GM23248 (cell line): ENCODE results near the gene TCEAL9.

Source experiments
- EZH2 ChIP-seq: fragments of 200-600 bp; sonication (generic); IDR thresholded peaks from 2 replicates; pipeline ENCODE4 v1.6.1; 2018; ENCODE audit warnings: antibody characterized with exemption, mild to moderate bottlenecking; ENCODE audit not compliant: insufficient read depth, poor library complexity, severe bottlenecking
- EZH2phosphoT487 ChIP-seq: fragments of 200-600 bp; sonication (generic); IDR thresholded peaks from 2 replicates; pipeline ENCODE4 v1.6.1; 2018; ENCODE audit warnings: antibody characterized with exemption, moderate library complexity, mild to moderate bottlenecking, low read depth; ENCODE audit not compliant: insufficient read depth

GRCh38 chrX:103310555-103311398 is 45.5 kb upstream of the TCEAL9 start, which contains the start of gene BEX2:
- TF ChIP-seq EZH2 (no peak), EZH2phosphoT487 (no peak)
